Measurements from ENCODE around the gene INO80B. TPM values are rescaled to one million over a fixed set of nuclear protein-coding genes. Genes with fewer than 3 reads are reported as not detected.

INO80B gene
- total and polyA plus RNA-seq, 9 donors: 9.4 to 60.9 (median 48.6) TPM

- H3K4me1 ChIP-seq (ENCODE audit: insufficient read depth): peaks cover 22% of the 10 kb centered on the region
Measured at GRCh38 chr2:74417197-74417596, 37.7 kb upstream of the INO80B start.

GRCh38 chr2:74417763-74418162 lies 37.1 kb upstream of the INO80B start:
- no peak for DNase-seq
- Histone ChIP-seq H3K36me3 (no peaks in the 10 kb centered on the region), H3K9me3 (no peaks in the 10 kb centered on the region), H3K4me3 (no peak overlapping the region), H3K4me1 (ENCODE audit: insufficient read depth) (peaks cover 22% of the 10 kb centered on the region), H3K27me3 (no peaks in the 10 kb centered on the region), H3K27ac (no peak overlapping the region)
- WGBS, 3 donors: 82 to 90% (median 87%) methylated on average over 6 of the region's 6 CpGs
- intact Hi-C loops (cut with DNase I): no loop called here
- TF ChIP-seq, protein P1, sequence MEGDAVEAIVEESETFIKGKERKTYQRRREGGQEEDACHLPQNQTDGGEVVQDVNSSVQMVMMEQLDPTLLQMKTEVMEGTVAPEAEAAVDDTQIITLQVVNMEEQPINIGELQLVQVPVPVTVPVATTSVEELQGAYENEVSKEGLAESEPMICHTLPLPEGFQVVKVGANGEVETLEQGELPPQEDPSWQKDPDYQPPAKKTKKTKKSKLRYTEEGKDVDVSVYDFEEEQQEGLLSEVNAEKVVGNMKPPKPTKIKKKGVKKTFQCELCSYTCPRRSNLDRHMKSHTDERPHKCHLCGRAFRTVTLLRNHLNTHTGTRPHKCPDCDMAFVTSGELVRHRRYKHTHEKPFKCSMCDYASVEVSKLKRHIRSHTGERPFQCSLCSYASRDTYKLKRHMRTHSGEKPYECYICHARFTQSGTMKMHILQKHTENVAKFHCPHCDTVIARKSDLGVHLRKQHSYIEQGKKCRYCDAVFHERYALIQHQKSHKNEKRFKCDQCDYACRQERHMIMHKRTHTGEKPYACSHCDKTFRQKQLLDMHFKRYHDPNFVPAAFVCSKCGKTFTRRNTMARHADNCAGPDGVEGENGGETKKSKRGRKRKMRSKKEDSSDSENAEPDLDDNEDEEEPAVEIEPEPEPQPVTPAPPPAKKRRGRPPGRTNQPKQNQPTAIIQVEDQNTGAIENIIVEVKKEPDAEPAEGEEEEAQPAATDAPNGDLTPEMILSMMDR (IDR thresholded peaks at IDR 0.05): no peak
- TF ChIP-seq EP300 (IDR thresholded peaks at IDR 0.05): no peak
- TF ChIP-seq POLR2A (IDR thresholded peaks at IDR 0.05): no peak

More at GRCh38 chr2:74417197-74417596, 37.7 kb upstream of the INO80B start:
- Histone ChIP-seq H3K27ac (no peak overlapping the region), H3K9me3 (no peaks in the 10 kb centered on the region), H3K36me3 (no peaks in the 10 kb centered on the region), H3K27me3 (no peaks in the 10 kb centered on the region), H3K4me3 (no peak overlapping the region)
- no peak for DNase-seq
- WGBS, 3 donors: 77 to 84% (median 82%) methylated on average over 3 of the region's 3 CpGs
- intact Hi-C loops (cut with DNase I): no loop called here
- TF ChIP-seq, protein P1 (IDR thresholded peaks at IDR 0.05): no peak
- TF ChIP-seq POLR2A (IDR thresholded peaks at IDR 0.05): no peak
- TF ChIP-seq EP300 (IDR thresholded peaks at IDR 0.05): no peak

DNA sequence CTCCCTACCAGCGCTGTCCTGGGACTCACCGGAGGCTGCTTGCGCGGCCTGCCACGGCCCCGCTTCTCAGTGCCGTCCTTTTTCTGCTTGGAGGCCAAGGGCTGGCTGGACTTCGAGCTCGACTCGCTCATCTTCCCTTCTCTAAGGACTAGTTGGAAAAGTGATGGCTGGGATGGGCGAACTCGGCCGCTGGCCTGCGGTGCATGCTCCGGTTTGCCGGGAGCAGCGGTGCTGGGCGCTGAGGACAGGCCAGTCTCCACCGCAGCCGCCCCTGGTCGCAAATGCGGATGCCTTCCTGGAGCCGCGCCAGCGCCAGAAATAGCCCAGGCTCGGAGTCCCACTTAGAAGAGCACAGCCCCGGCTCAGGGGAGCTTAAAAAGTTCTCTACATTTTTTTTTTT lies 36.6 kb upstream of the INO80B start:
- Histone ChIP-seq H3K27ac (no peak overlapping the region), H3K4me3 (no peak overlapping the region), H3K36me3 (no peaks in the 10 kb centered on the region), H3K27me3 (no peaks in the 10 kb centered on the region), H3K9me3 (no peaks in the 10 kb centered on the region), H3K4me1 (ENCODE audit: insufficient read depth) (peaks cover 22% of the 10 kb centered on the region)
- DNase-seq: peak in 1 of 5 donors; percentile 45
- no peak for TF ChIP-seq POLR2A (IDR thresholded peaks at IDR 0.05)
- no peak for TF ChIP-seq EP300 (IDR thresholded peaks at IDR 0.05)
- TF ChIP-seq, protein P1 (IDR thresholded peaks at IDR 0.05): no peak
- intact Hi-C loops (cut with DNase I): no loop called here
- WGBS, 3 donors: 76 to 81% (median 81%) methylated on average over 27 of the region's 27 CpGs

DNA sequence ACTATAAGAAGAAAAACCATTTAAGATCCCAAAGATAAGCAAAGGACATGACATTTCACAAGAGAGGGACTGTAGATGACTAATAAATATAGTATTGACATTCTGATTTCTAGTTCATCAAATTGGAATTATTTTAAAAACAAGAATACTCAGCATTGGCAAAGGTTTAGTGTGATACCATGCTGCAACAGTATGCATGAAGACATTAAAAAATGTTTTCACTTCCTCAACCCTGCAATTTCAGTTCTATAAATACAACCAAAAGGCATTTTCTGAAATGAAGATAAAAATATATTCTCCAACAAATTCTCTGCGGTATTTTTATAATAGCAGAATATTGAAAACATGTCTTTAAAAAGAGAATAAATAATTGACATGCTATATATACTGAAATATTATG lies 35.5 kb upstream of the INO80B start:
- no peak overlapping the region for H3K4me3 ChIP-seq
- no peak overlapping the region for H3K27ac ChIP-seq
- H3K27me3 ChIP-seq: no peaks in the 10 kb centered on the region
- intact Hi-C loops (cut with DNase I): no loop called here
- no peaks in the 10 kb centered on the region for H3K9me3 ChIP-seq
- TF ChIP-seq POLR2A (IDR thresholded peaks at IDR 0.05): no peak
- TF ChIP-seq, protein P1 (IDR thresholded peaks at IDR 0.05): no peak
- TF ChIP-seq EP300 (IDR thresholded peaks at IDR 0.05): no peak
- WGBS, 3 donors: 71 to 82% (median 76%) methylated on average over 1 of the region's 1 CpG
- DNase-seq: no peak
- H3K36me3 ChIP-seq: no peaks in the 10 kb centered on the region
- H3K4me1 ChIP-seq (ENCODE audit: insufficient read depth): peaks cover 19% of the 10 kb centered on the region

Measured in ovary (tissue), 9 donors.